ENCODE measurements around the gene MTUS2.
"Not testable (repeated sequence)": the region's sequence is repeated elsewhere in the genome, so short reads cannot be mapped to it uniquely, and the experiment has no call there.

Gene MTUS2

DNA sequence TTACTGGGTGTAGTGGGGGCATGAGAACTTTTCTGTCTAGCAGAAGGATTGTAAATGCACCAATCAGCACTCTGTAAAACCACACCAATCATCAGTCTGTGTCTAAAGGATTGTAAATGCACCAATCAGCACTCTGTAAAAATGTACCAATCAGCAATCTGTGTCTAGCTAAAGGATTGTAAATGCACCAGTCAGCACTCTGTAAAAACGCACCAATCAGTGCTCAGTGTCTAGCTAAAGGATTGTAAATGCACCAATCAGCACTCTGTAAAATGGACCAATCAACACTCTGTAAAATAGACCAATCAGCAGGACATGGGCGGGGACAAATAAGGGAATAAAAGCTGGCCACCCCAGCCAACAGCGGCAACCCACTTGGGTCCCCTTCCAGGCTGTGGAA lies 170.2 kb downstream of the MTUS2 start:
- H3K9ac ChIP-seq (ENCODE audit: low read depth, low read length); H3K4me1 ChIP-seq (ENCODE audit: insufficient read depth, low read length); H3K36me3 ChIP-seq (ENCODE audit: insufficient read depth, low read length); H3K27ac ChIP-seq (ENCODE audit: low read depth, low read length); H3K4me3 ChIP-seq (ENCODE audit: low read length); H3K27me3 ChIP-seq (ENCODE audit: insufficient read depth, low read length): not testable (repeated sequence)
- H3K9me3 ChIP-seq (ENCODE audit: insufficient read depth, low read depth, low read length) = peaks cover 42% of the 10 kb centered on the region
- 54% methylated on average over 3 of the region's 3 CpGs for WGBS

DNA sequence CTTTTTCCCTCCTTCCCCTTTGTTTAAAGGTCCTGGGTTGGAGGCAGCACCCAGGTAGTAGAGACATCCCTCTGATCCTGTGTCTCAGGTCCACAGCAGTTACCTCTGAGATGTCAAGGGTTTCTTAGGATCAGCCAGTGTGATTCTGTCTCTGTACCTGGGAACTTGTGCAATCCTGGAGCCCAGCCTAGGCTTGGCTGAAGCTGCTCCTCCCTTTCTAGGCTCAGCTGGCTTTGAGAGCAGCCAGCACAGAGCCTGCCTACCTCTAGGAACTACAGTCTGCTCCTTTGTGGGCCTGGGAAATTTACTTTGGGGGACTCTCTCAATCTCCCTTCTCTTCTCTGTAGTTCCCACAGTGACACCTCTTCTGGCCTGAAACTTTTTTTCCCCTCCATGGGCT lies 171.6 kb downstream of the MTUS2 start:
- Histone ChIP-seq H3K36me3 (ENCODE audit: insufficient read depth, low read length) (no peaks in the 10 kb centered on the region), H3K9me3 (ENCODE audit: insufficient read depth, low read depth, low read length) (peaks cover 32% of the 10 kb centered on the region), H3K27me3 (ENCODE audit: insufficient read depth, low read length) (no peaks in the 10 kb centered on the region), H3K4me3 (ENCODE audit: low read length) (no peak overlapping the region), H3K9ac (ENCODE audit: low read depth, low read length) (no peak overlapping the region), H3K4me1 (ENCODE audit: insufficient read depth, low read length) (no peaks in the 10 kb centered on the region), H3K27ac (ENCODE audit: low read depth, low read length) (no peak overlapping the region)

DNA sequence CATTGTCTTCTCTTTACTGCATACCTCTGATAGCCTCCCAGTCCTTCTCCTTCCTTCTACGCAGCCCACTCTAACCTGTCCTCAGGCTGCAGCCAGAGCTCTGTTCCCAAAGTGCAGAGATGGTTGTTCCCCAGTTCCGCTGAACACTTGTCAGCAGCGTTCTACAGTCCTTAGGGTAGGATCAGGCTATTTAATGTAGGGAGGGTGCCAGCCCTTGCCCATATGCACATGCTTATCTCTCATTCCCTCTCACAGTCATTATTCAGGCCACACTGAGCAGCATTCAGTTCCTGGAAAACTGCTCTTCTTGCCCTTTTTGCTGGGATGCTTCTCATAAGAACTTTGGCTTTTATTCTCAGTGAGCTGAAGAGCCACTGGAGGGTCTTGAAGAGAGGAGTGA lies 180.7 kb downstream of the MTUS2 start:
- Histone ChIP-seq H3K9me3 (ENCODE audit: insufficient read depth, low read depth, low read length) (peaks cover 38% of the 10 kb centered on the region), H3K4me3 (ENCODE audit: low read length) (no peak overlapping the region), H3K27ac (ENCODE audit: low read depth, low read length) (no peak overlapping the region), H3K36me3 (ENCODE audit: insufficient read depth, low read length) (no peaks in the 10 kb centered on the region), H3K27me3 (ENCODE audit: insufficient read depth, low read length) (no peaks in the 10 kb centered on the region), H3K9ac (ENCODE audit: low read depth, low read length) (no peak overlapping the region), H3K4me1 (ENCODE audit: insufficient read depth, low read length) (no peaks in the 10 kb centered on the region)
- 96% methylated on average over 3 of the region's 3 CpGs for WGBS

DNA sequence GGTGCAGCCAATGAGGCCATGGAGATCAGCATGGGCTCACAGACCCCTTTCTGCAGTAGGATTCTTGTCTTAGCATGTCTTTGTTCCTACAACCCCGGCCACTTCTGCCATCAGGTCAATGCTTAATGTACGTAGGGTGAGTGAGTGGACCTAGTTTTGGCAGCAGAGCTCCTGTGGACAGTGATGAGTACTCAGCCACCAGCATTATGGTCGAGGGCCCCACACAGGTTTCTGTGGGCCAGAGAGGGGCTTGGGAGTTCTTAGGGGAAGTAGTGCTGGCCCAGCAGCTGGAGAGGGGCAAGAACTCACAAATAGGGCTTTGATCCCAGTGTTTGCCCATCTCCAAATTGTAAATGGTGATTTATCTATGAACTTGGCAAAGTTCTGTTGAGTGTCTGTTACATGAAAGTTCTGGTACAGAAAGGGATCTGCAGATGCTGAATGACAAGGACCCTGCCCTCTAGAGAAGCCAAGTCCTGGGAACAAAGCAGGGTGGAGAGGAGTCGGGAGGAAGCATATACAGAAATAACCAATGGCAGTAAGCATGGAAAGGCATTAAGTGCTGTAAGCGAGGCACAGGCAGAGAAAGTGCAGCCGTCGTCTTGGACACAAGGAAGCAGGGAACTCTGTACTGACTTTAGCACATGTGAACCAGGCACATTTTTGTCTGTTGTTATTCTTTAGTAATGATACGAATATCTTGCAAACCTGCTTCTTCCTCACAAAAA lies 185.1 kb downstream of the MTUS2 start:
- WGBS = 73% methylated on average over 7 of the region's 8 CpGs
- H3K9me3 ChIP-seq (ENCODE audit: insufficient read depth, low read depth, low read length) = peaks cover 39% of the 10 kb centered on the region
- H3K9ac ChIP-seq (ENCODE audit: low read depth, low read length) = no peak overlapping the region
- H3K4me3 ChIP-seq (ENCODE audit: low read length) = no peak overlapping the region
- no peaks in the 10 kb centered on the region for H3K36me3 ChIP-seq (ENCODE audit: insufficient read depth, low read length)
- H3K27me3 ChIP-seq (ENCODE audit: insufficient read depth, low read length) = no peaks in the 10 kb centered on the region
- H3K27ac ChIP-seq (ENCODE audit: low read depth, low read length) = no peak overlapping the region
- H3K4me1 ChIP-seq (ENCODE audit: insufficient read depth, low read length) = no peaks in the 10 kb centered on the region

DNA sequence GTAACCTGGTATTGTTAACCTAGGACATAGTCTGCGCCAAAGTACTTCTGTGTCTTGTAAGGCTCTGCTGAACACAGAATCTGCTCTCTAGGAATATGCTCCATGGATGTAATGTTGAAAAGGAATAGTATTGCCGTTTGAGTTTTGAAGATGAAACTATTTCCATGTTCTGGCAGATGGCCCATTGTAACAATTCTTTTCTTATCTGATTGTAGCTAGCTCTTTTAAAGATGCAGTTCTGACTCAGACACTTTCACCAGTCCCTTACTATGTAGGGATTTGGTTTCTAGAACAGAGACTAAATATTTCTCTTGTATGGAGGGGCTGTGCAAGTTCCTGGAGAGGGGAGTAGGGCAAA lies 185.6 kb downstream of the MTUS2 start:
- Histone ChIP-seq H3K36me3 (ENCODE audit: insufficient read depth, low read length) (no peaks in the 10 kb centered on the region), H3K9ac (ENCODE audit: low read depth, low read length) (no peak overlapping the region), H3K27me3 (ENCODE audit: insufficient read depth, low read length) (no peaks in the 10 kb centered on the region), H3K27ac (ENCODE audit: low read depth, low read length) (no peak overlapping the region), H3K4me1 (ENCODE audit: insufficient read depth, low read length) (no peaks in the 10 kb centered on the region), H3K4me3 (ENCODE audit: low read length) (no peak overlapping the region), H3K9me3 (ENCODE audit: insufficient read depth, low read depth, low read length) (peaks cover 33% of the 10 kb centered on the region)
- WGBS = 84% methylated on average over 2 of the region's 2 CpGs

DNA sequence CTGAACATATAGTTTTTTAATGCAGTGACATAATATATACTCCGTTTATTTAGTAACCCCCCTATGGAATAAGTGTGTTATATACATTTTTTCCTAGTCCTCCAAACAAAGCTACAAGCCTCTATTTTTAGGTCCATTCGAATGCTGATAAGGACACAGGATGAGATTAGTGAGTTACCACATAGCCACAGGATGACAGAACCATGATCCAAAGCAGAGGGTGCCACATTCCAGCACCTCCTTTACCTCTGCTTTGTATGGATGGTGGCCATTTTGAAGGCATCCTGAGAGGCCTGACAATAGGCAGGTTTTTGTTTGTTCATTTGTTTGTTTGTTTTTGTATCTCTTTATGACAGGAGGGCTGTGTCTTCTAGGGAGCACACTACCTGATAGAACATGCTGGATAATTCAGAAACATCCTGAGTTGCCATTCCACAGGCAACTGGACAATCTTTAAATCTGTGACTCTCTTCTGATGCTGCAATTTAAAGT lies 186.3 kb downstream of the MTUS2 start:
- H3K9me3 ChIP-seq (ENCODE audit: insufficient read depth, low read depth, low read length) = peaks cover 32% of the 10 kb centered on the region
- H3K4me1 ChIP-seq (ENCODE audit: insufficient read depth, low read length) = no peaks in the 10 kb centered on the region
- 58% methylated on average over 1 of the region's 2 CpGs for WGBS
- no peak overlapping the region for H3K4me3 ChIP-seq (ENCODE audit: low read length)
- no peaks in the 10 kb centered on the region for H3K27me3 ChIP-seq (ENCODE audit: insufficient read depth, low read length)
- H3K27ac ChIP-seq (ENCODE audit: low read depth, low read length) = no peak overlapping the region
- H3K36me3 ChIP-seq (ENCODE audit: insufficient read depth, low read length) = no peaks in the 10 kb centered on the region
- H3K9ac ChIP-seq (ENCODE audit: low read depth, low read length) = no peak overlapping the region

DNA sequence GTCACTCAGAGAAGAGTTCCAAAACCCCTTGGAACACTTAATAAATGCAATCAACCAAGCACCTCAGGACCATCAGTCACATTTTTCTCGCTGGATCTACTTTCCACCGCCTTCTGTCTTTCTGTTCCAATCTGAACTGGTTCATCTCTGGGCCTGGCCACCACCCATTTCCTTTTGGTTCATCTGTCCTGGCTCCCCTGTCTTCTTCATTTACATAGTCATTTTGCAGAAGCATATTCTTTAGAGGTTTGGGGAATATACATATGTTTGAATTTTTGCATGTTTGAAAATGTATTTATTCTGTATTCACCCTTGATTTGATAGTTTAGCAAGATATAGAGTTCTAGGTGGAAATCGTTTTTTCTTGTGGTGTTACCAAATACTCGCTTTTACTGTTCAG lies 188.2 kb downstream of the MTUS2 start:
- Histone ChIP-seq H3K4me1 (ENCODE audit: insufficient read depth, low read length) (no peaks in the 10 kb centered on the region), H3K36me3 (ENCODE audit: insufficient read depth, low read length) (no peaks in the 10 kb centered on the region), H3K27ac (ENCODE audit: low read depth, low read length) (no peak overlapping the region), H3K9ac (ENCODE audit: low read depth, low read length) (no peak overlapping the region), H3K4me3 (ENCODE audit: low read length) (no peak overlapping the region), H3K9me3 (ENCODE audit: insufficient read depth, low read depth, low read length) (peaks cover 34% of the 10 kb centered on the region), H3K27me3 (ENCODE audit: insufficient read depth, low read length) (no peaks in the 10 kb centered on the region)
- 77% methylated on average over 4 of the region's 4 CpGs for WGBS

DNA sequence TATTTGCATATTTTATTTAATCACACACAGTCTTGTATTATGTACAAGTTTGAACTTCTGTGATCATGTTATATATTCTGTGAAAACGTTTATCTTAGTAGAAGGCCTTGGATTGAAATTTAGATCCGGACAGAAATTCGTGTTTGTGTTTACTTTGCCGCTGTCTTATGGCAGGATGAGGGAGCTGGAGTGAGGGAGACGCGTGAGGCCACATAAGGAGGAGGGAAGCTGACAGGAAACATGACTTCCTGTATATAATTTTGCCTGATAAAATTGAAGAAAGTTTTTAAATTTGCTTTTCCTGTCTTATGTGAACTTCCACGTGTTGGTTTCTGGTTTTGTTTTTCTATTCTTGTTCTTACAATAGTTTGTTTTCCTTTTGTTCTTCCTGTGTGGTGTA lies 200.2 kb downstream of the MTUS2 start:
- Histone ChIP-seq H3K9ac (ENCODE audit: low read depth, low read length) (no peak overlapping the region), H3K36me3 (ENCODE audit: insufficient read depth, low read length) (no peaks in the 10 kb centered on the region), H3K4me3 (ENCODE audit: low read length) (no peak overlapping the region), H3K27ac (ENCODE audit: low read depth, low read length) (no peak overlapping the region), H3K4me1 (ENCODE audit: insufficient read depth, low read length) (no peaks in the 10 kb centered on the region), H3K27me3 (ENCODE audit: insufficient read depth, low read length) (no peaks in the 10 kb centered on the region), H3K9me3 (ENCODE audit: insufficient read depth, low read depth, low read length) (peaks cover 41% of the 10 kb centered on the region; the same call in 1 of the 2 replicates)
- 78% methylated on average over 6 of the region's 7 CpGs for WGBS

DNA sequence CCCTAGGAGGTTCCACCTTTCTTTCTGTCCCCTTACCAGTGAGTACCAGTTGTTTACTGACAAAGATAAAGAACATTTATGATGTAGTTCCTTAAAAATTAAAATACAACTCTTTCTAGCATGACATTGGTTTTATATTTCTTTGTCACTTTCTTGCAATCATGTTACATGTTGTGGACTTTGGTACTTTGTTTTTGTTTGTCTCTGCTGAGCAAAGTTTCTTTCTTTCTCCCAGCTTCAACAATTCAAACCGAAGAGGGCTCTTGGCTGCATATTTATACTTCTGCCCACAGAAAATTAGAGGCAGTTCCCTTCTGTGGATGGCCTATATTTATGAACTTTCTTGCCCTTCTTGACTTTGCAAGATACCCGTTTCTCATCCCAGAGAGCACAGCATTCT lies 201.2 kb downstream of the MTUS2 start:
- Histone ChIP-seq H3K4me1 (ENCODE audit: insufficient read depth, low read length) (no peaks in the 10 kb centered on the region), H3K9ac (ENCODE audit: low read depth, low read length) (no peak overlapping the region), H3K4me3 (ENCODE audit: low read length) (no peak overlapping the region), H3K9me3 (ENCODE audit: insufficient read depth, low read depth, low read length) (peaks cover 48% of the 10 kb centered on the region; the same call in 1 of the 2 replicates), H3K27ac (ENCODE audit: low read depth, low read length) (no peak overlapping the region), H3K27me3 (ENCODE audit: insufficient read depth, low read length) (no peaks in the 10 kb centered on the region), H3K36me3 (ENCODE audit: insufficient read depth, low read length) (no peaks in the 10 kb centered on the region)
- WGBS = 65% methylated on average over 2 of the region's 2 CpGs

DNA sequence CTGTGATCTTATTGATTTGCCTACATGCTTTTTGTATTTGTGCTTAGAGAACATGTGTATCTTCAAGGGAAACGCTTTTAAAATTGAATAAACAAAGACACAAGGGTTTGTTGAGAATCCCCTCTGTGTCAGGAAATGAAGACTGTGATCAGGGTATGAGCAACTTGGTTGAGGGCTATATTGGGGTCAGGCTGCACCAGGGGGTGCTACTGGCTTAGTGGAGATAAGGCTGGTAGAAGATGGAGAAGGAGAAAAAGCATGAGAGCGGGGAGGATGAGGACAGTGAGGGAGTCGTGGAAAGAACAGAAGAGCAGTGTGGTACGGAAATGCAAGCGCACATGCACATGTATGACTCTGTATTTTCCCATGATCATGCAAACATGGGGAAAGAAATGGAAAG lies 201.6 kb downstream of the MTUS2 start:
- no peaks in the 10 kb centered on the region for H3K36me3 ChIP-seq (ENCODE audit: insufficient read depth, low read length)
- H3K27ac ChIP-seq (ENCODE audit: low read depth, low read length) = no peak overlapping the region
- no peaks in the 10 kb centered on the region for H3K27me3 ChIP-seq (ENCODE audit: insufficient read depth, low read length)
- H3K4me1 ChIP-seq (ENCODE audit: insufficient read depth, low read length) = no peaks in the 10 kb centered on the region
- H3K4me3 ChIP-seq (ENCODE audit: low read length) = no peak overlapping the region
- no peak overlapping the region for H3K9ac ChIP-seq (ENCODE audit: low read depth, low read length)
- peaks cover 49% of the 10 kb centered on the region; the same call in 1 of the 2 replicates for H3K9me3 ChIP-seq (ENCODE audit: insufficient read depth, low read depth, low read length)
- WGBS = 87% methylated on average over 5 of the region's 5 CpGs

DNA sequence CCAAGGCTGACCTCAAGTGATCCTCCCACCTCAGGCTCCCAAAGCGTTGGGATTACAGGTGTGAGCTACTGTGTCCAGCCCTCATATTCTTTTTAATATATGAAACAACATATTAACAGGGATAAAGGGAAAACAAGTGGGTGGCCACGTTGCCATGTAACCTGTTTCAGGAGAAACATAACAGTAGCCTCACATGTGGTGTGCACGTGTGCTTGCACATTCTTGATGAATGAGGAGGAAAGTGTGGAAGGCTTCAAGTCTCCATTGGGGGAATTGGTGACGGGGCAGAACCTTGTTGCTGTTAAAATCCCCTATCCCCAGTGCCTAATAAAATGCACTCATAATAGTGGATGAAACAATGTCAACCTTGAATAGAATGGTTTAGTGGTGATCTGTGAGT lies 202.3 kb downstream of the MTUS2 start:
- H3K4me1 ChIP-seq (ENCODE audit: insufficient read depth, low read length) = no peaks in the 10 kb centered on the region
- no peak overlapping the region for H3K9ac ChIP-seq (ENCODE audit: low read depth, low read length)
- H3K4me3 ChIP-seq (ENCODE audit: low read length) = no peak overlapping the region
- no peaks in the 10 kb centered on the region for H3K36me3 ChIP-seq (ENCODE audit: insufficient read depth, low read length)
- peaks cover 48% of the 10 kb centered on the region; the same call in 1 of the 2 replicates for H3K9me3 ChIP-seq (ENCODE audit: insufficient read depth, low read depth, low read length)
- no peak overlapping the region for H3K27ac ChIP-seq (ENCODE audit: low read depth, low read length)
- H3K27me3 ChIP-seq (ENCODE audit: insufficient read depth, low read length) = no peaks in the 10 kb centered on the region
- WGBS = 51% methylated on average over 2 of the region's 4 CpGs

DNA sequence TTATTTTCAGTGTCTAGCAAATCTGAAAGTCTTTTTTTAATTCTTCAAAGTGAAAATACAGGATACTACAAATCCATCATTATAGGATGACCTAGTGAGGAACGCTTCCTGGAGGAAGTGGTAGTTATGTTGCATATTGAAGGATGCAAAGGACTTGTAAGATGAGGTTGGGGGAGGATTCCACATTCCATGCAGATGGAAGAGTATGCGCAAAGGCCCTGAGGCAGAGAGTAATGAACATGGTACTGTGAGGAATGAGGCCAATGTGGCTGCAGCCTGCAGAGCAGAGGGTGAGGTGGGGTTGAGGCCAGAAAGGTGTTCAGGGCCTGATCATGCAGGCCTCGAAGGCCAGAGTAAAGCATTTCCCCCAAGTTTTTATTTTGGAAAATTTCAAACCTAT lies 202.8 kb downstream of the MTUS2 start:
- Histone ChIP-seq H3K4me3 (ENCODE audit: low read length) (no peak overlapping the region), H3K27me3 (ENCODE audit: insufficient read depth, low read length) (no peaks in the 10 kb centered on the region), H3K9me3 (ENCODE audit: insufficient read depth, low read depth, low read length) (peaks cover 45% of the 10 kb centered on the region; the same call in 1 of the 2 replicates), H3K4me1 (ENCODE audit: insufficient read depth, low read length) (no peaks in the 10 kb centered on the region), H3K9ac (ENCODE audit: low read depth, low read length) (no peak overlapping the region), H3K36me3 (ENCODE audit: insufficient read depth, low read length) (no peaks in the 10 kb centered on the region), H3K27ac (ENCODE audit: low read depth, low read length) (no peak overlapping the region)
- 90% methylated on average over 2 of the region's 3 CpGs for WGBS

All from HUES64 (cell line).